HepG2 (cell line): Measurements from ENCODE around the gene DPH5. TPM values are rescaled to one million over a fixed set of nuclear protein-coding genes. Genes with fewer than 3 reads are reported as not detected.

ENCODE experiments used
- ATF2 ChIP-seq: sonication (generic); formaldehyde crosslinking; IDR thresholded peaks from 2 replicates; pipeline ENCODE4 v1.4.0; 2020; ENCODE audit warnings: missing genetic modification reagents
- DNMT1 ChIP-seq: sonication (generic); formaldehyde crosslinking; IDR thresholded peaks from 2 replicates; pipeline ENCODE4 v1.5.1; 2020; ENCODE audit warnings: mild to moderate bottlenecking, missing genetic modification reagents
- ELF4 ChIP-seq: sonication (generic); formaldehyde crosslinking; IDR thresholded peaks from 2 replicates; pipeline ENCODE4 v1.5.0; 2020; ENCODE audit warnings: missing genetic modification reagents, mild to moderate bottlenecking, moderate library complexity, borderline replicate concordance
- FOXA3 ChIP-seq: IDR thresholded peaks from 2 replicates; pipeline ENCODE4 v1.6.1; 2016; ENCODE audit warnings: missing genetic modification reagents, missing compliant biosample characterization
- GATAD1 ChIP-seq: IDR thresholded peaks from 2 replicates; pipeline ENCODE4 v1.6.1; 2016; ENCODE audit warnings: missing genetic modification reagents, missing compliant biosample characterization
- GATAD2A ChIP-seq: IDR thresholded peaks from 2 replicates; pipeline ENCODE4 v1.6.1; 2016
- HCFC1 ChIP-seq: fragments of 150-350 bp; IDR thresholded peaks from 2 replicates; pipeline ENCODE4 v1.6.1; 2014; ENCODE audit warnings: low read depth, low read length
- HNF4A ChIP-seq: sonication (generic); formaldehyde crosslinking; IDR thresholded peaks from 2 replicates; pipeline ENCODE4 v1.4.0; 2020; ENCODE audit warnings: missing genetic modification reagents
- HOXD1 ChIP-seq: sonication (generic); formaldehyde crosslinking; IDR thresholded peaks from 2 replicates; pipeline ENCODE4 v1.5.0; 2020; ENCODE audit warnings: missing genetic modification reagents
- JUN ChIP-seq: sonication (generic); formaldehyde crosslinking; IDR thresholded peaks from 2 replicates; pipeline ENCODE4 v1.4.0; 2020; ENCODE audit warnings: mild to moderate bottlenecking, missing genetic modification reagents
- MAX ChIP-seq: IDR thresholded peaks from 2 replicates; pipeline ENCODE4 v1.6.1; 2012; ENCODE audit warnings: inconsistent platforms
- MIER2 ChIP-seq: IDR thresholded peaks from 2 replicates; pipeline ENCODE4 v1.6.1; 2016; ENCODE audit warnings: missing biosample characterization, missing genetic modification reagents
- ONECUT2 ChIP-seq: sonication (generic); formaldehyde crosslinking; IDR thresholded peaks from 2 replicates; pipeline ENCODE4 v1.4.0; 2020; ENCODE audit warnings: missing genetic modification reagents
- PHF21A ChIP-seq: sonication (generic); formaldehyde crosslinking; IDR thresholded peaks from 2 replicates; pipeline ENCODE4 v1.5.0; 2020; ENCODE audit warnings: mild to moderate bottlenecking, missing genetic modification reagents
- SETDB1 ChIP-seq: sonication (generic); formaldehyde crosslinking; IDR thresholded peaks from 2 replicates; pipeline ENCODE4 v1.5.1; 2020; ENCODE audit warnings: missing genetic modification reagents, mild to moderate bottlenecking, borderline replicate concordance
- SOX6 ChIP-seq, 2 experiments: fragments of 450-650 bp in 1 of 2; sonication (generic) in 1 of 2; formaldehyde crosslinking in 1 of 2; IDR thresholded peaks; 2 replicates each; pipeline versions ENCODE4 v1.4.0 to v1.6.1; 2017 to 2020; ENCODE audit warnings: antibody characterized with exemption in 1 of 2, mild to moderate bottlenecking in 1 of 2, missing genetic modification reagents in 1 of 2
- SP140L ChIP-seq: sonication (generic); formaldehyde crosslinking; IDR thresholded peaks from 2 replicates; pipeline ENCODE4 v1.4.0; 2020; ENCODE audit warnings: missing genetic modification reagents, borderline replicate concordance
- TGIF2 ChIP-seq: IDR thresholded peaks from 2 replicates; pipeline ENCODE4 v1.6.1; 2016; ENCODE audit warnings: control low read depth, missing compliant biosample characterization
- ZBTB39 ChIP-seq: sonication (generic); formaldehyde crosslinking; IDR thresholded peaks from 2 replicates; pipeline ENCODE4 v1.5.0; 2020; ENCODE audit warnings: missing genetic modification reagents
- ZHX2 ChIP-seq, 2 experiments: sonication (generic) in 1 of 2; formaldehyde crosslinking in 1 of 2; IDR thresholded peaks; 2 replicates each; pipeline versions ENCODE4 v1.6.1 to v1.9.0; 2014 to 2022; ENCODE audit warnings: antibody characterized with exemption in 1 of 2, borderline replicate concordance in 1 of 2, inconsistent platforms in 1 of 2, low read depth in 1 of 2, missing genetic modification reagents in 1 of 2
- ZNF264 ChIP-seq: sonication (generic); formaldehyde crosslinking; IDR thresholded peaks from 2 replicates; pipeline ENCODE4 v1.4.0; 2020; ENCODE audit warnings: missing genetic modification reagents
- ZNF713 ChIP-seq: sonication (generic); formaldehyde crosslinking; IDR thresholded peaks from 2 replicates; pipeline ENCODE4 v1.4.0; 2020; ENCODE audit warnings: mild to moderate bottlenecking, missing genetic modification reagents
- ZNF761 ChIP-seq: sonication (generic); formaldehyde crosslinking; conservative IDR thresholded peaks from 2 replicates; pipeline ENCODE4 v1.4.0; 2020; ENCODE audit warnings: mild to moderate bottlenecking, missing genetic modification reagents
- polyA plus RNA-seq, 8 experiments: library from polyadenylated mRNA; depleted of rRNA in 3 of 8; stranded (reverse) in 7 of 8; unstranded in 1 of 8; fragments of >200 nt; fragmentation: Illumina TruSeq in 4 of 8; extraction: Trizol in 4 of 8; gene quantifications; 2 replicates each; pipeline versions ENCODE4 v1.2.1 to v1.2.3, GENCODE V29; 2011 to 2016; ENCODE audit warnings: low read depth in 4 of 8, missing spikeins in 1 of 8, mixed read lengths in 1 of 8; ENCODE audit not compliant: insufficient read depth in 1 of 8
- total RNA-seq, 5 experiments: library from RNA; depleted of rRNA; stranded (reverse); fragments of >200 nt; fragmentation: Illumina TruSeq; extraction: Trizol; gene quantifications; 2 replicates each; pipeline ENCODE4 v1.2.3, GENCODE V29; 2016; ENCODE audit warnings: low read depth in 1 of 5

The DPH5 gene
- total and polyA plus RNA-seq, 2 of the 13 experiments (the other 11 are each of a cell fraction or from before 2014, with no cell fraction given) = 53.2 to 79.6 TPM

- no peak for TF ChIP-seq ZHX2 (IDR thresholded peaks at IDR 0.05; ENCODE audit: low read depth)
- TF ChIP-seq ZHX2 (CRISPR knock-in tag; IDR thresholded peaks at IDR 0.05; ENCODE audit: borderline replicate concordance) = no peak
- no peak for TF ChIP-seq SETDB1 (CRISPR knock-in tag)
- TF ChIP-seq ELF4 (CRISPR knock-in tag) = no peak
- TF ChIP-seq SOX6 (IDR thresholded peaks at IDR 0.05) = peak; percentile 79; the same call in 1 of the 2 replicates
- peak; percentile 100 for TF ChIP-seq SOX6 (CRISPR knock-in tag; IDR thresholded peaks at IDR 0.05)
- peak; percentile 51 for TF ChIP-seq GATAD1
- no peak for TF ChIP-seq ZNF713
- peak; percentile 54; the same call in 1 of the 2 replicates for TF ChIP-seq TGIF2
- TF ChIP-seq DNMT1 (CRISPR knock-in tag) = no peak
- peak; percentile 91 for TF ChIP-seq PHF21A (CRISPR knock-in tag)
- TF ChIP-seq SP140L = peak; percentile 74; the same call in 1 of the 2 replicates
- no peak for TF ChIP-seq HOXD1 (CRISPR knock-in tag)
- 0 out of 2 replicates have a peak, but pooled peaks have one; percentile 41 for TF ChIP-seq ZNF761
- no peak for TF ChIP-seq JUN (CRISPR knock-in tag)
- 0 out of 2 replicates have a peak, but pooled peaks have one; percentile 19 for TF ChIP-seq MAX
- TF ChIP-seq ONECUT2 (CRISPR knock-in tag) = peak; percentile 75
- TF ChIP-seq MIER2 (CRISPR knock-in tag) = 0 out of 2 replicates have a peak, but pooled peaks have one; percentile 62
- peak; percentile 99 for TF ChIP-seq GATAD2A (CRISPR knock-in tag)
- peak; percentile 92 for TF ChIP-seq HNF4A
- TF ChIP-seq ATF2 (CRISPR knock-in tag) = peak; percentile 76
- TF ChIP-seq ZNF264 = peak; percentile 88; the same call in 1 of the 2 replicates
- TF ChIP-seq FOXA3 = peak; percentile 97
- TF ChIP-seq ZBTB39 (CRISPR knock-in tag) = peak; percentile 86
- TF ChIP-seq HCFC1 = no peak
Observed at GRCh38 chr1:101004061-101004460, 21.5 kb downstream of the DPH5 start (continued).
